ENCODE measurements around the gene NOM1.
"Not testable (repeated sequence)": the region's sequence is repeated elsewhere in the genome, so short reads cannot be mapped to it uniquely, and the experiment has no call there.

NOM1 gene

GRCh38 chr7:156949541-156950380, at the start of gene NOM1:
TSS of gene NOM1 (plus strand) at chr7:156949712. CDS start at chr7:156949738, 26 bp downstream.
- H3K27ac ChIP-seq = peak within 1 kb of the TSS; percentile 81
- TF ChIP-seq, protein P1, sequence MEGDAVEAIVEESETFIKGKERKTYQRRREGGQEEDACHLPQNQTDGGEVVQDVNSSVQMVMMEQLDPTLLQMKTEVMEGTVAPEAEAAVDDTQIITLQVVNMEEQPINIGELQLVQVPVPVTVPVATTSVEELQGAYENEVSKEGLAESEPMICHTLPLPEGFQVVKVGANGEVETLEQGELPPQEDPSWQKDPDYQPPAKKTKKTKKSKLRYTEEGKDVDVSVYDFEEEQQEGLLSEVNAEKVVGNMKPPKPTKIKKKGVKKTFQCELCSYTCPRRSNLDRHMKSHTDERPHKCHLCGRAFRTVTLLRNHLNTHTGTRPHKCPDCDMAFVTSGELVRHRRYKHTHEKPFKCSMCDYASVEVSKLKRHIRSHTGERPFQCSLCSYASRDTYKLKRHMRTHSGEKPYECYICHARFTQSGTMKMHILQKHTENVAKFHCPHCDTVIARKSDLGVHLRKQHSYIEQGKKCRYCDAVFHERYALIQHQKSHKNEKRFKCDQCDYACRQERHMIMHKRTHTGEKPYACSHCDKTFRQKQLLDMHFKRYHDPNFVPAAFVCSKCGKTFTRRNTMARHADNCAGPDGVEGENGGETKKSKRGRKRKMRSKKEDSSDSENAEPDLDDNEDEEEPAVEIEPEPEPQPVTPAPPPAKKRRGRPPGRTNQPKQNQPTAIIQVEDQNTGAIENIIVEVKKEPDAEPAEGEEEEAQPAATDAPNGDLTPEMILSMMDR (conservative IDR thresholded peaks at IDR 0.05) = peak; percentile 100

- H3K27ac ChIP-seq = not testable (repeated sequence)
Observed at GRCh38 chr7:156900093-156900492, 49.4 kb upstream of the NOM1 start.

GRCh38 chr7:156903232-156903909, 46.1 kb upstream of the NOM1 start:
- TF ChIP-seq, protein P1 (conservative IDR thresholded peaks at IDR 0.05) = no peak
- H3K27ac ChIP-seq = peak overlapping the region; percentile 69

DNA sequence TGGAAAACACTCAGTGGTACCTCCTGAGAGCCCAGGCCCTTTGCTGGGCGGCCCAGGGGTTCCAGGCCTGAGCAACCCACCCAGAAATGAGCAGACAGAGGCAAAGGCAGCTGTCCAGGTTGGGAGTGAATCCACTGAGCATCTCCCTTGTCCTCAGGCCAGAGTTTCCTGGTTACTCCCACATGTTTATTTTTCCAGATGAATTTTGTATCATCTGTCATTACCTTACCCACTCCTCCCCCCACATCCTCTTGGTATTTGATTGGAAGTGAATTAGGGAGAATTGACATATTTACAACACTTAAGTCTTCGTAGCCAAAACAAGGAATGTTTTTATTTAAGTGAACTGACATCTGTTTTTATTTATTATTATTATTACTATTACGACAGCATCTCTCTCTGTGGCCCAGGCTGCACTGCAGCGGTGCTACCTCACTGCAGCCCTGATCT, 43.3 kb upstream of the NOM1 start:
- H3K27ac ChIP-seq = no peak overlapping the region
- TF ChIP-seq, protein P1 (conservative IDR thresholded peaks at IDR 0.05) = no peak

- peak overlapping the region; percentile 25; the same call in 1 of the 2 replicates for H3K27ac ChIP-seq
- TF ChIP-seq, protein P1 (conservative IDR thresholded peaks at IDR 0.05) = no peak
Observed at GRCh38 chr7:156907656-156908055, 41.9 kb upstream of the NOM1 start.

DNA sequence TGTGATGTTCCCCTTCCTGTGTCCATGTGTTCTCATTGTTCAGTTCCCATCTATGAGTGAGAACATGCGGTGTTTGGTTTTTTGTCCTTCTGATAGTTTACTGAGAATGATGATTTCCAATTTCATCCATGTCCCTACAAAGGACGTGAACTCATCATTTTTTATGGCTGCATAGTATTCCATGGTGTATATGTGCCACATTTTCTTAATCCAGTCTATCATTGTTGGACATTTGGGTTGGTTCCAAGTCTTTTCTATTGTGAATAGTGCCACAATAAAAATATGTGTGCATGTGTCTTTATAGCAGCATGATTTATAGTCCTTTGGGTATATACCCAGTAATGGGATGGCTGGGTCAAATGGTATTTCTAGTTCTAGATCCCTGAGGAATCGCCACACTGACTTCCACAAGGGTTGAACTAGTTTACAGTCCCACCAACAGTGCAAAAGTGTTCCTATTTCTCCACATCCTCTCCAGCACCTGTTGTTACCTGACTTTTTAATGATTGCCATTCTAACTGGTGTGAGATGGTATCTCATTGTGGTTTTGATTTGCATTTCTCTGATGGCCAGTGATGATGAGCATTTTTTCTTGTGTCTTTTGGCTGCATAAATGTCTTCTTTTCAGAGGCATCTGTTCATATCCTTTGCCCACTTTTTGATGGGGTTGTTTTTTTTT, 39.8 kb upstream of the NOM1 start:
- not testable (repeated sequence) for H3K27ac ChIP-seq

DNA sequence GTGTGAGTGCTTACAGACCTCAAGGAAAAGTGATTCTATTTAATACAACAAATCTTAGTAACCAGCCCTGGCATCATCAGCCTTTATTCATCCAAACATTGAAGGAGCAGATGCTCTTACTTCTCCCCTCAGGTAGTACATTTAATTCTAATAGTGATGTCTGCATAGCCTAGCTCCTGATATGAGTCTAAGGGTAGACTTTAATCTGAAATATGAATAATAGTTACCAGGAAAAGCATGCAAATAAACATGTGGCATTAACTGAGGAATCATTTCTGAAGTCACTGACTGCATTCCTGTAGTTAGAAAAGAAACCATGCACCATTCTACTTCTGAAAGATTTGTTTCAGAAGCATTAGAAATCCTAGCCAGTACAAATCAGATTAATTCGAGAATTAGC, 30.9 kb upstream of the NOM1 start:
- TF ChIP-seq, protein P1 (conservative IDR thresholded peaks at IDR 0.05) = no peak
- H3K27ac ChIP-seq = no peak overlapping the region

- no peak overlapping the region for H3K27ac ChIP-seq
- TF ChIP-seq, protein P1 (conservative IDR thresholded peaks at IDR 0.05) = no peak
Observed at GRCh38 chr7:156919132-156919713, 30.3 kb upstream of the NOM1 start.

Data from VCaP (cell line).